ENCODE data around the gene XXYLT1. TPM values are rescaled to one million over a fixed set of nuclear protein-coding genes. Genes with fewer than 3 reads are reported as not detected.
A peak's percentile ranks its signal among the peaks of the same experiment; 100 is the strongest.

Gene XXYLT1
- total RNA-seq, 1 experiment from 2014 or later = 25.5 TPM

DNA sequence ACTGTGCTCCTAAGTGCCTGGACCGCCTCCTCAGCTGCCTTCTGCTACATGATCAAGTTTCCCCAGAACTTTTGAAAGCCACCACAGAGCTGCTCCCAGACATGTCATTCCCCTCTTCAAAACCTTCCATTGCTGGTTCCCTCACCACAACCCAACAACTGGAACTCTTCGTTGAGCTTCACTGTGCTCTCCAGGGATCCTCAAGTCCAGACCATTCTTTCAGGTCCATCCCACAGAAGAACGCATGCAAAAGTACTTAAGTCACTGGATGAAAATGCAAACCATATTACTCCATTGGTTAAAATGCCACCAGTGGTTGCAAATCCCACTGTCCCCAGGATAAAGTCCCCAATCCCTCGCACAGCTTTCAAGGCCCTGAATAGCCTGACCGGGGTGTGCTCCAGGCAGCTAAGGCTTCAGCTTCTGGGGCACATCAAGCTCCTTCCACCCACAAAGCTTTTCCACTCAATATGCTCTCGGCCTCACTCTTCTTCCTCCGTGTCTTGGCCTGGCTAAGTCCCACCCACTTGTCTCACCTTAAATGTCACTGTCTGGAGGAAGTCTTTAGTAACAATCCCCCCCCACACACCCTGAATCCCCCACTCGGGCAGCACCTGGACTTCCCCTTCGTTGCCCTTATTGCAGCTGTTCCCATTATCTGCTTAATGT is 84.8 kb downstream of the XXYLT1 start:
- no peaks in the 10 kb centered on the region for H3K36me3 ChIP-seq (ENCODE audit: low read depth, low read length)
- H3K9ac ChIP-seq (ENCODE audit: low read length) = no peak overlapping the region
- no peaks in the 10 kb centered on the region for H3K27me3 ChIP-seq (ENCODE audit: low read length)
- TF ChIP-seq, protein P1, sequence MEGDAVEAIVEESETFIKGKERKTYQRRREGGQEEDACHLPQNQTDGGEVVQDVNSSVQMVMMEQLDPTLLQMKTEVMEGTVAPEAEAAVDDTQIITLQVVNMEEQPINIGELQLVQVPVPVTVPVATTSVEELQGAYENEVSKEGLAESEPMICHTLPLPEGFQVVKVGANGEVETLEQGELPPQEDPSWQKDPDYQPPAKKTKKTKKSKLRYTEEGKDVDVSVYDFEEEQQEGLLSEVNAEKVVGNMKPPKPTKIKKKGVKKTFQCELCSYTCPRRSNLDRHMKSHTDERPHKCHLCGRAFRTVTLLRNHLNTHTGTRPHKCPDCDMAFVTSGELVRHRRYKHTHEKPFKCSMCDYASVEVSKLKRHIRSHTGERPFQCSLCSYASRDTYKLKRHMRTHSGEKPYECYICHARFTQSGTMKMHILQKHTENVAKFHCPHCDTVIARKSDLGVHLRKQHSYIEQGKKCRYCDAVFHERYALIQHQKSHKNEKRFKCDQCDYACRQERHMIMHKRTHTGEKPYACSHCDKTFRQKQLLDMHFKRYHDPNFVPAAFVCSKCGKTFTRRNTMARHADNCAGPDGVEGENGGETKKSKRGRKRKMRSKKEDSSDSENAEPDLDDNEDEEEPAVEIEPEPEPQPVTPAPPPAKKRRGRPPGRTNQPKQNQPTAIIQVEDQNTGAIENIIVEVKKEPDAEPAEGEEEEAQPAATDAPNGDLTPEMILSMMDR (conservative IDR thresholded peaks at IDR 0.05; ENCODE audit: low read depth, low read length) = no peak
- no peak for TF ChIP-seq EZH2 (IDR thresholded peaks at IDR 0.05; ENCODE audit: low read length, unreplicated experiment)
- no peak for TF ChIP-seq EZH2phosphoT487 (IDR thresholded peaks at IDR 0.05; ENCODE audit: borderline replicate concordance, low read length)
- H3K79me2 ChIP-seq (ENCODE audit: low read length) = peaks cover 13% of the 10 kb centered on the region
- ATAC-seq (no peak), DNase-seq (no peak)
- peak overlapping the region; percentile 37 for H3K27ac ChIP-seq (ENCODE audit: low read length)
- ChIA-PET POLR2A (ENCODE audit: unreplicated experiment) (no interaction called here), CTCF (no interaction called here)
- H3K9me2 ChIP-seq (replicated peaks; ENCODE audit: low read length) = no peaks in the 10 kb centered on the region
- peak overlapping the region; percentile 16; the same call in 1 of the 2 replicates for H3K4me2 ChIP-seq (ENCODE audit: low read length)
- no peaks in the 10 kb centered on the region for H3K9me3 ChIP-seq (ENCODE audit: low read length)
- no peak overlapping the region for H2AFZ ChIP-seq (ENCODE audit: low read length)
- intact Hi-C loops (cut with micrococcal nuclease) = no loop called here
- no peak overlapping the region for H3K4me3 ChIP-seq (ENCODE audit: low read length)
- H3F3A ChIP-seq (ENCODE audit: low read length, unreplicated experiment) = no peaks in the 10 kb centered on the region
- H3K4me1 ChIP-seq (ENCODE audit: insufficient read depth, low read length) = peaks cover 29% of the 10 kb centered on the region
- no peaks in the 10 kb centered on the region for H4K20me1 ChIP-seq (ENCODE audit: low read length)
- BruUV-seq (replicated peaks) = no TSS peak

- Histone ChIP-seq H2AFZ (ENCODE audit: low read length) (no peak overlapping the region), H3K79me2 (ENCODE audit: low read length) (peaks cover 13% of the 10 kb centered on the region), H3K9ac (ENCODE audit: low read length) (no peak overlapping the region), H3K27me3 (ENCODE audit: low read length) (no peaks in the 10 kb centered on the region), H3K27ac (ENCODE audit: low read length) (peak overlapping the region; percentile 37), H3K9me2 (replicated peaks; ENCODE audit: low read length) (no peaks in the 10 kb centered on the region), H4K20me1 (ENCODE audit: low read length) (no peaks in the 10 kb centered on the region), H3K4me2 (ENCODE audit: low read length) (peak overlapping the region; percentile 16; the same call in 1 of the 2 replicates), H3K36me3 (ENCODE audit: low read depth, low read length) (no peaks in the 10 kb centered on the region), H3K4me1 (ENCODE audit: insufficient read depth, low read length) (peaks cover 29% of the 10 kb centered on the region), H3F3A (ENCODE audit: low read length, unreplicated experiment) (no peaks in the 10 kb centered on the region), H3K4me3 (ENCODE audit: low read length) (no peak overlapping the region), H3K9me3 (ENCODE audit: low read length) (no peaks in the 10 kb centered on the region)
- DNase-seq (peak; percentile 58), ATAC-seq (peak; percentile 48)
- POLR2A ChIA-PET (ENCODE audit: unreplicated experiment) = interaction anchor here (0.6 kb wide), 1 partner anchor 502 kb away, joined by 3 read pairs; no protein-coding TSS in a partner anchor
- intact Hi-C loops (cut with micrococcal nuclease) = no loop called here
- TF ChIP-seq EZH2 (IDR thresholded peaks at IDR 0.05; ENCODE audit: low read length, unreplicated experiment) = no peak
- TF ChIP-seq EZH2phosphoT487 (IDR thresholded peaks at IDR 0.05; ENCODE audit: borderline replicate concordance, low read length) = no peak
- TF ChIP-seq, protein P1 (conservative IDR thresholded peaks at IDR 0.05; ENCODE audit: low read depth, low read length) = no peak
- CTCF ChIA-PET = no interaction called here
- no TSS peak for BruUV-seq (replicated peaks)
Observed at GRCh38 chr3:195185583-195185982, 85.4 kb downstream of the XXYLT1 start.

- intact Hi-C loops (cut with micrococcal nuclease) = no loop called here
- POLR2A ChIA-PET (ENCODE audit: unreplicated experiment) = interaction anchor here (0.6 kb wide), 1 partner anchor 502 kb away, joined by 3 read pairs; no protein-coding TSS in a partner anchor
Observed at GRCh38 chr3:195184716-195185421, 86.1 kb downstream of the XXYLT1 start.

More at GRCh38 chr3:195184716-195185421, 86.1 kb downstream of the XXYLT1 start:
- Histone ChIP-seq H3K4me2 (ENCODE audit: low read length) (no peak overlapping the region), H3K9me3 (ENCODE audit: low read length) (no peaks in the 10 kb centered on the region), H3K9ac (ENCODE audit: low read length) (no peak overlapping the region), H3K9me2 (replicated peaks; ENCODE audit: low read length) (no peaks in the 10 kb centered on the region), H3K36me3 (ENCODE audit: low read depth, low read length) (no peaks in the 10 kb centered on the region), H3K4me1 (ENCODE audit: insufficient read depth, low read length) (peaks cover 29% of the 10 kb centered on the region), H3K27ac (ENCODE audit: low read length) (no peak overlapping the region), H2AFZ (ENCODE audit: low read length) (no peak overlapping the region), H3K4me3 (ENCODE audit: low read length) (no peak overlapping the region), H3F3A (ENCODE audit: low read length, unreplicated experiment) (no peaks in the 10 kb centered on the region), H3K27me3 (ENCODE audit: low read length) (no peaks in the 10 kb centered on the region), H3K79me2 (ENCODE audit: low read length) (peaks cover 13% of the 10 kb centered on the region), H4K20me1 (ENCODE audit: low read length) (no peaks in the 10 kb centered on the region)
- CTCF ChIA-PET = no interaction called here
- TF ChIP-seq EZH2 (IDR thresholded peaks at IDR 0.05; ENCODE audit: low read length, unreplicated experiment) = no peak
- no peak for TF ChIP-seq EZH2phosphoT487 (IDR thresholded peaks at IDR 0.05; ENCODE audit: borderline replicate concordance, low read length)
- TF ChIP-seq, protein P1 (conservative IDR thresholded peaks at IDR 0.05; ENCODE audit: low read depth, low read length) = no peak
- no peak for DNase-seq
- no TSS peak for BruUV-seq (replicated peaks)
- ATAC-seq = no peak
